GM19193 (cell line): ENCODE data around the gene PTPRD.

Experiments
- POLR2A ChIP-seq: IDR thresholded peaks from 4 replicates; pipeline ENCODE4 v1.6.1; 2011; ENCODE audit not compliant: insufficient read depth, insufficient read length; ENCODE audit errors: extremely low read depth

Gene PTPRD

GRCh38 chr9:8287501-8287900, 2325.3 kb downstream of the PTPRD start:
- TF ChIP-seq POLR2A, result no peak

GRCh38 chr9:8284884-8285283, 2327.9 kb downstream of the PTPRD start:
- no peak for TF ChIP-seq POLR2A

- no peak for TF ChIP-seq POLR2A
Observed at GRCh38 chr9:8282535-8282934, 2330.3 kb downstream of the PTPRD start.

GRCh38 chr9:8280811-8281210, 2332.0 kb downstream of the PTPRD start:
- TF ChIP-seq POLR2A, result no peak

GRCh38 chr9:8278048-8278447, 2334.8 kb downstream of the PTPRD start:
- TF ChIP-seq POLR2A, result no peak

- TF ChIP-seq POLR2A, result no peak
Observed at GRCh38 chr9:8270235-8270634, 2342.6 kb downstream of the PTPRD start.

GRCh38 chr9:8268881-8269280, 2343.9 kb downstream of the PTPRD start:
- no peak for TF ChIP-seq POLR2A

GRCh38 chr9:8268216-8268878, 2344.5 kb downstream of the PTPRD start:
- TF ChIP-seq POLR2A, result no peak

GRCh38 chr9:8267636-8268035, 2345.2 kb downstream of the PTPRD start:
- no peak for TF ChIP-seq POLR2A

- no peak for TF ChIP-seq POLR2A
Observed at GRCh38 chr9:8266861-8267260, 2345.9 kb downstream of the PTPRD start.

GRCh38 chr9:8265281-8265680, 2347.5 kb downstream of the PTPRD start:
- TF ChIP-seq POLR2A, result no peak
